ENCODE measurements around the gene NTF3. TPM values are rescaled to one million over a fixed set of nuclear protein-coding genes. Genes with fewer than 3 reads are reported as not detected.

NTF3 gene
- not detected for total RNA-seq
- polyA plus RNA-seq, result not detected
- 0 reads per million in 6 experiments for total RNA-seq

DNA sequence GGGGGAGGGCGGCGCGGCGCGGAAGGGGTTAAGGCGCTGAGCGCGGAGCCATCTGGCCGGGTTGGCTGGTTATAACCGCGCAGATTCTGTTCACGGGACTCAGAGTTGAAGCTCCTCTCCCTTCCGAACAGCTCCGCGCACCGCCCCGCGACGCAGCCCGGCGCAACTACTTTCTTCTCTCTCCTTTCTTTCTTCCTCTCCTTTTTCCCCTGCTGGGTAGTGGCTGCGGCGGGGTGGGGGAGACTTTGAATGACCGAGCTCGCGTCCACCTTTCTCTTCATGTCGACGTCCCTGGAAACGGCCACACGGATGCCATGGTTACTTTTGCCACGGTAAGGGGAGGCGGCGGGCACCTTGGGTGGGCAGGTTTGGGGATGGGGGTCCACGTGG is at the start of gene NTF3:
TSS of gene NTF3 (plus strand) at position 98 of the 390 bp plus-strand sequence. CDS start at position 315, 217 bp downstream.
- Mint-ChIP-seq H3K36me3 (no peaks in the 10 kb centered on the region), H3K4me1 (peaks cover 9 to 22% (median 15%) of the 10 kb centered on the region in 4 donors), H3K9me3 (peaks cover 0 to 9% (median 0%) of the 10 kb centered on the region in 9 donors), H3K27ac (no peak within 1 kb of the TSS), H3K4me3 (peak within 1 kb of the TSS; percentile 48 to 88 (median 74)), H3K27me3 (peaks cover 19 to 59% (median 38%) of the 10 kb centered on the region in 5 donors)
- POLR2A ChIA-PET, result no interaction called here
- ATAC-seq, result no peak
- no peak for DNase-seq

DNA sequence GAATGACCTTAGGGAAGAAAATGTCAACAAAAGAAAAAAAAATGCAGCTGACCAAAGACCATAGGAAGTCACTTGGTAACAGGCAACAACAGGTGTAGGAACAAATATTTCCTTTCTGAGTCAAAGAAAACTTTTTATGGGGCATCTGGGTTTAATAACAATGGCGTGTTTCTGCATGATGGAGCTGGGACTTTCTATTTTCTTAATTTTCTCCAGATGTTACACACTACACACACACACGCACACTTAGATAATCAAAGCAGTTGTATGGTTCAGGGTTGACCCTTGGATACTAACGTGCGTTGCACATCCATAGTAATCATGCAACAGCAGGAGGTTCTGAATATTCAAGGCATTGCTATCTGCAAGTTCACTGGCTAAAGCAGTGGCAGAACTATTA is 47.9 kb upstream of the NTF3 start:
- ATAC-seq (no peak), DNase-seq (no peak)
- Mint-ChIP-seq H3K27ac (no peak overlapping the region), H3K27me3 (peaks cover 0 to 6% (median 3%) of the 10 kb centered on the region in 5 donors), H3K36me3 (no peaks in the 10 kb centered on the region), H3K4me3 (no peak overlapping the region), H3K9me3 (peaks cover 0 to 3% (median 0%) of the 10 kb centered on the region in 9 donors), H3K4me1 (no peaks in the 10 kb centered on the region)
- POLR2A ChIA-PET, result no interaction called here

DNA sequence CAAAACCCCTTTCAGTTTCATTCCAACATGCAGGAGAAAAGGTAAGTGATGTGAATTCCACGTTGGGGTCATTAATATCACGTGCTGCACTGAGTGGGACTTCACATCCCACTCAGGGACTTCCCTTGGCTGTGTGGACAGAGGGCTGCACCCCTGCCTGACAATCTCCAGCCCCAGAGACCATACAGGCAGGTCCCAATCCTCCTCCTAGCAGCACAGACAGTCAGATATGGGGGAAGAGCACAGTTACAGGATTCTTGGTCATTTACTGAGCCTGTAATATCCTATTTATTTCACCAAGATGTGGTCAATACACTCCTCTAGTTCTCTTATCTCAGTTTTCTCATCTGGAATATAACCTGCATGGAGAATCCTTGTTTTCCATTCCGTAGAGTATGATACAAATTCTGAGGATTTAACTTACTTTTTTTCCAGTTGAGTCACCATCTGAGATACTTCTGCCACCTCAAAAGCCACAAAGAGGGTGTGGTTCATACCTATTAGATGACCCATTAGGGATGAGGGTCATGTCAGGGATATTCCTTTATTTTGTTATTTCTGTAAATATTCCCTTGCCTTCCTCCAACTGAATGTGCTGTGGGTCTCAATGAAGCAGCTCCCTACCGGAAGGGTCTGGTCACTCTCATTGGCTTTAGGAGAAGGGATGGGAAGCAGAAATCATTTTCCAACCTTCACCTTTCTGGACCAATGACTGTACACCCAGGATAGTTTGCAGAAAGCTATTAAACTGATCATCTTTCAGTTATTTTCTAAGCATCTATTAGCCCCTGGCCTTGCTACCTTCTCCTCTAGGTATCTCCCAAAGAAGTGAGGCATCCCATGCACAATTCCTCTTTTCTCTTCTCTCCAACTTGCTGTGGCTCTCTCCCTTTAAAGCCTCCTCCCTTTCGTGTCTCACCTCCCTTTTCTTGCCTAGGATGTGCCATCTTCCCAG is 43.0 kb upstream of the NTF3 start:
- DNase-seq, result no peak
- POLR2A ChIA-PET, result no interaction called here
- H3K27me3 Mint-ChIP-seq, result peaks cover 3 to 19% (median 12%) of the 10 kb centered on the region in 5 donors
- H3K4me3 Mint-ChIP-seq, result peak overlapping the region in 1 of 10 donors; percentile 9
- no peak for ATAC-seq
- peaks cover 0 to 3% (median 0%) of the 10 kb centered on the region in 9 donors for H3K9me3 Mint-ChIP-seq
- no peaks in the 10 kb centered on the region for H3K36me3 Mint-ChIP-seq
- H3K27ac Mint-ChIP-seq, result no peak overlapping the region
- H3K4me1 Mint-ChIP-seq, result no peaks in the 10 kb centered on the region

DNA sequence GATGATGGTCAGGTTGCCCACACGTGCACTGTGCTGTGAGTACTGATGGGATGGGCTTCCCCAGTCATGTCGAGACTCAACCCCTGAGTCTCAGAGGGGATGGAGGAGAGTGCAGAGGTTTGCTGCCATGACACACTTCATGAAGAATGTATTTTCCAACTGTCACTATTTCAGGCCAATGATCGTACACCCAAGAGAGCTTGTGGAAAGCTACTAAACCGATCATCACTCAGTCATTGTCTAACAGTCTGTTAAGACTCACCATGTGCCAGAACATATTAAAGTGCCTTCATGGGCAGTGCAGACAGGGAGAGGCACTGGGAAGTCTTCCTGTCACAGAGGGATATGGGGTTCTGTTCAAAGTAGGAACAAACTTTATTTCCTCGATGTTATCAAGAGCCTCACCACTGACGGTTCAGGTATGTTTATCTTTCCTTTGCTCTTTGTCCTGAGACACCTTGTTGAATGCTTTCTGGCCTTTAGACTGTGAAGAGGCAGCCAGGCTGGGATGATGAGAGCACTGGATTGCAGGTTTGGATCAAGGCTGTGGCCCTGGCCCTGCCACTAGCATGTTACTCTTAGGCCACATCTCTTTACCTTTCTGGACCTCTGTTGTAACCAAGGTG is 41.6 kb upstream of the NTF3 start:
- H3K4me3 Mint-ChIP-seq, result no peak overlapping the region
- H3K27ac Mint-ChIP-seq, result no peak overlapping the region
- DNase-seq, result no peak
- H3K36me3 Mint-ChIP-seq, result no peaks in the 10 kb centered on the region
- POLR2A ChIA-PET, result no interaction called here
- peaks cover 0 to 3% (median 0%) of the 10 kb centered on the region in 9 donors for H3K9me3 Mint-ChIP-seq
- no peak for ATAC-seq
- H3K4me1 Mint-ChIP-seq, result no peaks in the 10 kb centered on the region
- H3K27me3 Mint-ChIP-seq, result peaks cover 3 to 24% (median 17%) of the 10 kb centered on the region in 5 donors

DNA sequence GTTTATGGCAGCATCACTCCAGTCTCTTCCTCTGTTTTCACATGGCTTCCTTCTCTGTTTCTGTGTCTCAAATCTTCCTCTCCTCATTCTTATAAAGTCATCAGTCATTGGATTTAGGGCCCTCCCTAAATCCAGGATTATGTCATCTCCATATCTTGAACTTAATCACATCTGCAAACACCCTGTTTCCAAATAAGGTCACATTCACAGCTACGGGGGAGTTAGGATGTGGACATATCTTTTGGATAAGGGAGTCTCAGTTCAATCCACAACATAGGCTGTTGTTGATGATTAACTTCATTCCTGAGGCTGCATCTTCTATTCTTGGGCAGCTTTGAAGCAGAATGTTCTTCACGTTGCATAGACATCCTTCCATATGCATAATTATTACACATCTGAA is 40.3 kb upstream of the NTF3 start:
- peaks cover 8 to 26% (median 17%) of the 10 kb centered on the region in 5 donors for H3K27me3 Mint-ChIP-seq

DNA sequence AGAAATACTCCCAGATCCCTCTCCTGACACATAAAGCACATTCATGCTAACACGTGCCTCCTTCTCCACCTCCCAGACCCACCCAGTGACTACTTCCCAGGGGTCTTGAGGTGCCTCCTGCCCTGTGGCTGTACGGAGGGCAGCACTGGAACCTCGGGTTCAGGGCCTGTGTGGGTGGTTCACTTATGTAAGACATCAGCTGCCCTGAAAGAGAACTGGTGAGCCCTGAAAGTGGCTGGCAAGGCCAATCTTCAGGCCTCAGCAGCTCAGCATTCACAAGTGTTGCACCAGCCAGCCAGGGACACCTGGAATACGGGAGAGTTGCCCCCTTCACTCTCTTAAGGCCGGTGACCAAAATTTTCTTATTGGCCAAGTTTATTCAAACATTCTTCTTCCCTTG is 38.9 kb upstream of the NTF3 start:
- H3K36me3 Mint-ChIP-seq, result no peaks in the 10 kb centered on the region
- no peaks in the 10 kb centered on the region for H3K4me1 Mint-ChIP-seq
- peaks cover 9 to 21% (median 17%) of the 10 kb centered on the region in 5 donors for H3K27me3 Mint-ChIP-seq
- ATAC-seq (no peak), DNase-seq (no peak)
- POLR2A ChIA-PET, result no interaction called here
- no peak overlapping the region for H3K4me3 Mint-ChIP-seq
- H3K27ac Mint-ChIP-seq, result peak overlapping the region in 1 of 10 donors; percentile 26
- H3K9me3 Mint-ChIP-seq, result peaks cover 0 to 5% (median 0%) of the 10 kb centered on the region in 9 donors

More for the DNA sequence above, 40.3 kb upstream of the NTF3 start:
- POLR2A ChIA-PET, result no interaction called here
- H3K27ac Mint-ChIP-seq, result no peak overlapping the region
- no peak overlapping the region for H3K4me3 Mint-ChIP-seq
- H3K4me1 Mint-ChIP-seq, result no peaks in the 10 kb centered on the region
- DNase-seq, result no peak
- ATAC-seq, result no peak
- peaks cover 0 to 2% (median 0%) of the 10 kb centered on the region in 9 donors for H3K9me3 Mint-ChIP-seq
- no peaks in the 10 kb centered on the region for H3K36me3 Mint-ChIP-seq

DNA sequence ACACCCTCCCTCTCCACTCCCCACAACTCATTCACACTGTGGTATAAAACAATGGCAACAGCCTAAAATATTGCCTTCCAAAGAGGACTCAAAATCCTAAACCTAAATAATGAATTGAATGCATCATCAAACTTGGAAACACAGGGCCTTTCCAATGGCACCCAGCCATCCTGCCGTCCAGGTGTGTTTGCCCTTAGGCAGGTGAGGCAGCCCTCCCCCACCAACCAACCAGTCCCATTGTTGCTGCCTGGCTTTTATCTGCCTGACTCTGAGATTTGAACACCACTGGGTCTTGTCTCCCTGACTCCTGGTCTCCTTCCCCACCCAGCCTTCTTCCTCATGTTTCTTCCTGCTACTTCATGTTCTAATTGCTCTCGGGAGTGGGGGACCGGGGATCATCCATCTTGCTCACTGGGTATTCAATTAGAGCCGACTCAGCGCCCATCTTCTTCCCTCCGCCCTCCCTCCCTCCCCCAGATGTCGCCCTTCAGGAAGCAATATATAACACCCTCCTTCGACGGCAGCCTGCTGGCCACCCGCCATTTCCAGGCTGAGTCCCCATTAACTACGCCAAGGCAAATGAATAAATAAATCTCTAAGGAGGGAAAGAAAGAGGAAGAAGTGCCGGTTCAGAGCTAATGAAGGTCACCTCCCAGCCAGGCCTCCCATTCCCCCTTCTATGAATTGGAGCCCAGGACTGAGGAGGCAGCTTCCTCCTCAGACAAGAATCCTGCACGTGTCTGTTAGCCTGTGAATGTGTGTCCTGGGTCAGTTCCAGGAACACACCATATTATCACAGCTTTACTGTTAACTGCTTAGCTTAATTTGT is 36.3 kb upstream of the NTF3 start:
- no peak for ATAC-seq
- Mint-ChIP-seq H3K27me3 (peaks cover 18 to 28% (median 18%) of the 10 kb centered on the region in 5 donors), H3K4me3 (no peak overlapping the region), H3K27ac (no peak overlapping the region), H3K36me3 (no peaks in the 10 kb centered on the region), H3K9me3 (peaks cover 0 to 5% (median 0%) of the 10 kb centered on the region in 9 donors), H3K4me1 (no peaks in the 10 kb centered on the region)
- no peak for DNase-seq
- POLR2A ChIA-PET, result no interaction called here

DNA sequence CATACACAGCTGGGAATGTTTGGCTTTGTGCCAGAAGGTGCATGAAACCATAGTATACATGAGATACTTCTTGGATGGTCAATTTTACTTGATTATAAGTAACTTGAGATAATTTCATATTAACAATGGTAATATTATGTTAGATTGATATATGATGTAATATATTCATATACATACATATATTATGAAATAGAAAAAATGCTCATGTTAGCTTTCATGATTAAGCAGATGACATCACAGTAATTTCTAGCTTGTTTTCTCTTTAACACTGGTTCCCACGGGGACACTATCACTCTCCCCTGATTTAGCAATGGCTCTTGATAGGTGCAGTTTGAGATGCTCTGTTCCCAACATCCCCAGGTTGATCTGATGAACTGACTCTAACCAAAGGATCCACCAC is 35.4 kb upstream of the NTF3 start:
- H3K27ac Mint-ChIP-seq, result no peak overlapping the region
- H3K27me3 Mint-ChIP-seq, result peaks cover 17 to 24% (median 18%) of the 10 kb centered on the region in 5 donors
- DNase-seq (no peak), ATAC-seq (no peak)
- POLR2A ChIA-PET, result no interaction called here
- H3K36me3 Mint-ChIP-seq, result no peaks in the 10 kb centered on the region
- no peaks in the 10 kb centered on the region for H3K4me1 Mint-ChIP-seq
- no peak overlapping the region for H3K4me3 Mint-ChIP-seq
- peaks cover 0 to 5% (median 0%) of the 10 kb centered on the region in 9 donors for H3K9me3 Mint-ChIP-seq

DNA sequence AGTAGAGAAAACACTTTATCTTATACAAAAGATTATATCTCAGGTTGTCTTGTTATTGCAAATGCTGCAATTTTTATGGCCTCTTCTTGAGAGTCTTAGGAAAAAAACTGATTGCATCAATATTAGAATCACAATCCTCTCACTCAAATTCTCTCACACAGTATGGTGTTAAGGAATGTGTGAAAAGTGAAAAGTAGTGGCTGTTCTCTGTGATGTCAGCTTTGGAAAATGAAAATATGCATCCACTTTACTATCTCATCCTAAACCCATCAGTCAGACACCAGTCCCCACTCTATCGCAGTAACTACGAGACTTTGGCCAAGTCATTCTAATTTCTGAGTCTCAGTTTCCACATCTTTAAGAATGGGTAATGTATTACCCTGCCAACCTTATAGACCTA is 32.6 kb upstream of the NTF3 start:
- Mint-ChIP-seq H3K4me1 (peaks cover 0 to 5% (median 0%) of the 10 kb centered on the region in 4 donors), H3K27ac (peak overlapping the region in 1 of 10 donors; percentile 65), H3K4me3 (no peak overlapping the region), H3K27me3 (peaks cover 6 to 31% (median 11%) of the 10 kb centered on the region in 5 donors), H3K9me3 (peaks cover 0 to 5% (median 0%) of the 10 kb centered on the region in 9 donors), H3K36me3 (no peaks in the 10 kb centered on the region)
- ATAC-seq (no peak), DNase-seq (no peak)
- POLR2A ChIA-PET, result no interaction called here

DNA sequence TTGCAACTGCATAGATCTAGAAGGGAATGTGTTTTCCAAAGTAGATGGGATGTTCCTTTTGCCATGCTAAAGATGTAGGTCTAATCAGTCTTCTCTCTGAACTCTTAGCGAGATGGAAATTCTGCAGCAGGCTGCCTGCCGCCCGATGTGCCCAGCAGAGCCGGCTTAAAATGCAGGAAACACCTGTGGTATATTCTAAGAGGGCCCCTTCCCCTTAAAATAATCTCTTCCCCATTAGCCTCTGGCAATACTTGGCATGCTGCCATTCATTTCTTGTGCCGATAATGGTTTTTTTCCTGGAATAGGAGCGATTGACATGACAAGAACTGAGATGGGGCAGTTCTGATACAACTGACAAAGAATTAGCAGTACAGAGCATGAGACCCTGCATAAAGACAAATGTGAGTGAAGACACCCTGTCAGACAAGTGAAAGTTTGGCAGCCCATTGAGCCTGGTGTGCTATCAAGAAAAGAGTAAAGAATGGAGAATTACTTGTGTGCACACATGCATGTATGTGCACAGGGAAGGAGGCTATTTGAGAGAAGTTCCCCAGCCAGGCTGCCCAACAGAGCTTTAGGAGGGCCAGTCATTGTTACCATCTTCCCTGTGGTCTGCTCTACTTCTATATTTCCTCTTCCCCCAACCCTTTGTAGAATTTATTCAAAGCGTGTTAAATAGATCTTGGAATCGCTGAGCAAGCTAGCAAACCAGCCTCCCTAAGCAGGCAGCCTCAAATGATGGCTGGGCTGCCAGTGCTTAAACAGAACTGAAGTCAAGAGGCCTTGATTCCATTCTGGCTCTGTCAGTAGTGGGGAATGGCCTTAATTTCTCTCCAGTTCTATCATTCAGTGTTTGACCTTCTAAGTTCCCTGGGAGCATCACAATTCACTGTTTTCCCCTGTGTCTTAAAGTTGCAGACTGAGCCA is 29.6 kb upstream of the NTF3 start:
- no peaks in the 10 kb centered on the region for H3K36me3 Mint-ChIP-seq
- H3K27ac Mint-ChIP-seq, result no peak overlapping the region
- no peak overlapping the region for H3K4me3 Mint-ChIP-seq
- peaks cover 0 to 5% (median 0%) of the 10 kb centered on the region in 4 donors for H3K4me1 Mint-ChIP-seq
- no peak for ATAC-seq
- POLR2A ChIA-PET, result no interaction called here
- DNase-seq, result no peak
- H3K9me3 Mint-ChIP-seq, result peaks cover 0 to 2% (median 0%) of the 10 kb centered on the region in 9 donors
- H3K27me3 Mint-ChIP-seq, result peaks cover 6 to 52% (median 9%) of the 10 kb centered on the region in 5 donors

DNA sequence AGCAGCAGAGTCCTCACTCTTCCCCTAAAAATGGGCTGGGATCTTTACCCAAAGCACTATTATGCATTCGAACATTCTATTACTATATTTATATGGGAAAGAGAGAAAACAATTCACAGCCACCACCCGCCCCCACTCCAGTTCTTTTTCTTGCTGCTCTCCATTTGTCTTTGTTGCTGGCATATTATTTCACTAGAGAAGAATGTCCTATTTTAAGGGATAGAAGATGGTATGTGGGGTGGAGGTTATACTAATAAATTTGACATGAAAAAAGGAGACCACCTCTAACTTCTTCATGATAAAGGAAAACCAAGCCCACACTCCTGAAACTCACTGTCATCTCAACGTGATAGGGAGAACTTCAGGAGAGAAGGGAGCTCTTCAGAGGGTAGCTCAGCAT is 28.5 kb upstream of the NTF3 start:
- no peak for DNase-seq
- no peak overlapping the region for H3K4me3 Mint-ChIP-seq
- H3K36me3 Mint-ChIP-seq, result no peaks in the 10 kb centered on the region
- POLR2A ChIA-PET, result no interaction called here
- no peak overlapping the region for H3K27ac Mint-ChIP-seq
- ATAC-seq, result no peak
- no peaks in the 10 kb centered on the region for H3K9me3 Mint-ChIP-seq
- peaks cover 6 to 60% (median 8%) of the 10 kb centered on the region in 5 donors for H3K27me3 Mint-ChIP-seq
- H3K4me1 Mint-ChIP-seq, result peaks cover 0 to 5% (median 0%) of the 10 kb centered on the region in 4 donors
